ENCODE data around the gene TXNDC17.

DNA sequence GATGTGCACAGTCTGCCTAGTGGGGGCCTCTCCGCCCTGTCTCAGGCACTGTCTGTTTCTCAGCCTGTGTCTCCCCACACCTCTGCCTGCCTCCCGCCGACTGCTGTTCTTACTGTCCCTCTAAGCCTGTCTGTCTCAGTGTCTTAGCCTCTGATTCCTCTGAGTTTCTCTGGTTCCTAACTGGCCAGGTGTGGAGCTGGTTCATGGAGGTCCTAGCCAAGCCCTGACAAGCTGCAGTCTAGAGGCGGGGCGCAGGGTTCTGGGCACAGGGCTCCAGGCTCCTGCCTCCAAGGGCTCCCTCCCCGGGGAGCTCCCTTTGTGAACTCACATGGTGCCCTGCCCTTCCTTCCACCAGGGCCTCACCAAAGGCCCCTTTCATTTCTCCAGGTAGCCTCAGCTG is 30.1 kb downstream of the TXNDC17 start:
- TF ChIP-seq POLR2AphosphoS5 (IDR thresholded peaks at IDR 0.05) = no peak
- TF ChIP-seq, protein P1, sequence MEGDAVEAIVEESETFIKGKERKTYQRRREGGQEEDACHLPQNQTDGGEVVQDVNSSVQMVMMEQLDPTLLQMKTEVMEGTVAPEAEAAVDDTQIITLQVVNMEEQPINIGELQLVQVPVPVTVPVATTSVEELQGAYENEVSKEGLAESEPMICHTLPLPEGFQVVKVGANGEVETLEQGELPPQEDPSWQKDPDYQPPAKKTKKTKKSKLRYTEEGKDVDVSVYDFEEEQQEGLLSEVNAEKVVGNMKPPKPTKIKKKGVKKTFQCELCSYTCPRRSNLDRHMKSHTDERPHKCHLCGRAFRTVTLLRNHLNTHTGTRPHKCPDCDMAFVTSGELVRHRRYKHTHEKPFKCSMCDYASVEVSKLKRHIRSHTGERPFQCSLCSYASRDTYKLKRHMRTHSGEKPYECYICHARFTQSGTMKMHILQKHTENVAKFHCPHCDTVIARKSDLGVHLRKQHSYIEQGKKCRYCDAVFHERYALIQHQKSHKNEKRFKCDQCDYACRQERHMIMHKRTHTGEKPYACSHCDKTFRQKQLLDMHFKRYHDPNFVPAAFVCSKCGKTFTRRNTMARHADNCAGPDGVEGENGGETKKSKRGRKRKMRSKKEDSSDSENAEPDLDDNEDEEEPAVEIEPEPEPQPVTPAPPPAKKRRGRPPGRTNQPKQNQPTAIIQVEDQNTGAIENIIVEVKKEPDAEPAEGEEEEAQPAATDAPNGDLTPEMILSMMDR (IDR thresholded peaks at IDR 0.05) = no peak
